H9 (cell line): ENCODE data around the gene MEIOSIN. TPM values are rescaled to one million over a fixed set of nuclear protein-coding genes. Genes with fewer than 3 reads are reported as not detected.

Experiments used
- DNase-seq: peaks from one replicate; pipeline ENCODE4 v3.0.0-alpha.2; 2017
- H2AFZ ChIP-seq: one replicate; pipeline ENCODE4 v1.6.1; 2013; ENCODE audit warnings: mild to moderate bottlenecking, low read length, control low read depth, moderate library complexity
- H2AK5ac ChIP-seq: 2 replicates; pipeline ENCODE4 v1.6.1; 2013; ENCODE audit warnings: low read length, control low read depth, mixed read lengths; ENCODE audit not compliant: insufficient read length
- H2BK120ac ChIP-seq: one replicate; pipeline ENCODE4 v1.6.1; 2013; ENCODE audit warnings: low read depth, mild to moderate bottlenecking, low read length, control low read depth, inconsistent platforms; ENCODE audit not compliant: poor library complexity, severe bottlenecking
- H2BK12ac ChIP-seq: 2 replicates; pipeline ENCODE4 v1.6.1; 2013; ENCODE audit warnings: low read length, control low read depth, mixed read lengths, low read depth; ENCODE audit not compliant: insufficient read length
- H2BK15ac ChIP-seq: 2 replicates; pipeline ENCODE4 v1.6.1; 2013; ENCODE audit warnings: low read depth, low read length, control low read depth
- H2BK20ac ChIP-seq: one replicate; pipeline ENCODE4 v1.6.1; 2013; ENCODE audit warnings: low read depth, mild to moderate bottlenecking, low read length, control low read depth, inconsistent platforms; ENCODE audit not compliant: poor library complexity, severe bottlenecking
- H2BK5ac ChIP-seq: 2 replicates; pipeline ENCODE4 v1.6.1; 2013; ENCODE audit warnings: low read length, control low read depth, mixed read lengths; ENCODE audit not compliant: insufficient read length
- H3K14ac ChIP-seq: 2 replicates; pipeline ENCODE4 v1.6.1; 2013; ENCODE audit warnings: low read length, control low read depth; ENCODE audit not compliant: insufficient read depth
- H3K18ac ChIP-seq: 2 replicates; pipeline ENCODE4 v1.6.1; 2013; ENCODE audit warnings: low read depth, mild to moderate bottlenecking, mixed read lengths, low read length, control low read depth; ENCODE audit not compliant: insufficient read length
- H3K23ac ChIP-seq: 2 replicates; pipeline ENCODE4 v1.6.1; 2013; ENCODE audit warnings: low read length, control low read depth, mixed read lengths, low read depth; ENCODE audit not compliant: insufficient read length
- H3K23me2 ChIP-seq: 2 replicates; pipeline ENCODE4 v1.6.1; 2013; ENCODE audit warnings: low read depth, mild to moderate bottlenecking, mixed read lengths, low read length, control low read depth; ENCODE audit not compliant: insufficient read length, poor library complexity, severe bottlenecking
- H3K27ac ChIP-seq: 2 replicates; pipeline ENCODE4 v1.5.1; 2013; ENCODE audit warnings: low read length, control low read depth, mixed read lengths, low read depth; ENCODE audit not compliant: insufficient read length
- H3K27me3 ChIP-seq: 2 replicates; pipeline ENCODE4 v1.6.1; 2013; ENCODE audit warnings: low read length, control low read depth, inconsistent platforms; ENCODE audit not compliant: insufficient read depth
- H3K4ac ChIP-seq: 2 replicates; pipeline ENCODE4 v1.6.1; 2013; ENCODE audit warnings: low read depth, mild to moderate bottlenecking, control low read depth, inconsistent platforms, low read length, moderate library complexity
- H3K4me1 ChIP-seq: 2 replicates; pipeline ENCODE4 v1.6.1; 2013; ENCODE audit warnings: low read length, control low read depth, inconsistent platforms; ENCODE audit not compliant: insufficient read depth
- H3K4me2 ChIP-seq: 2 replicates; pipeline ENCODE4 v1.6.1; 2013; ENCODE audit warnings: low read length, control low read depth, mixed read lengths; ENCODE audit not compliant: insufficient read length, insufficient read depth
- H3K56ac ChIP-seq: 2 replicates; pipeline ENCODE4 v1.6.1; 2013; ENCODE audit warnings: low read depth, mild to moderate bottlenecking, mixed read lengths, low read length, control low read depth; ENCODE audit not compliant: insufficient read length
- H3K79me1 ChIP-seq: 2 replicates; pipeline ENCODE4 v1.6.1; 2013; ENCODE audit warnings: low read depth, mild to moderate bottlenecking, moderate library complexity, low read length, control low read depth, inconsistent platforms; ENCODE audit not compliant: insufficient read depth, poor library complexity, severe bottlenecking
- H3K79me2 ChIP-seq: 2 replicates; pipeline ENCODE4 v1.6.1; 2013; ENCODE audit warnings: low read length, control low read depth, inconsistent platforms; ENCODE audit not compliant: insufficient read depth
- H3K9ac ChIP-seq: 2 replicates; pipeline ENCODE4 v1.6.1; 2013; ENCODE audit warnings: low read length, control low read depth, mixed read lengths; ENCODE audit not compliant: insufficient read length; ENCODE audit errors: extremely low read depth
- H3K9me3 ChIP-seq: one replicate; pipeline ENCODE4 v1.6.1; 2013; ENCODE audit warnings: low read depth, low read length, inconsistent platforms; ENCODE audit not compliant: control insufficient read depth
- H3T11ph ChIP-seq: one replicate; pipeline ENCODE4 v1.6.1; 2013; ENCODE audit warnings: mild to moderate bottlenecking, low read length, control low read depth, inconsistent platforms
- H4K20me1 ChIP-seq: one replicate; pipeline ENCODE4 v1.6.1; 2013; ENCODE audit not compliant: control insufficient read depth, insufficient read length, insufficient read depth
- H4K5ac ChIP-seq: 2 replicates; pipeline ENCODE4 v1.6.1; 2013; ENCODE audit warnings: low read depth, mild to moderate bottlenecking, mixed read lengths, low read length, control low read depth; ENCODE audit not compliant: insufficient read length
- H4K8ac ChIP-seq: replicated peaks from 2 replicates; pipeline ENCODE4 v1.6.1; 2013; ENCODE audit warnings: low read length, control low read depth, mixed read lengths, low read depth; ENCODE audit not compliant: insufficient read length
- H4K91ac ChIP-seq: 2 replicates; pipeline ENCODE4 v1.6.1; 2013; ENCODE audit warnings: low read depth, mild to moderate bottlenecking, moderate library complexity, mixed read lengths, low read length, control low read depth; ENCODE audit not compliant: insufficient read length
- H3K27ac Mint-ChIP-seq, 3 experiments: 2 replicates in 2 of 3; 3 replicates in 1 of 3; pipeline ENCODE4 v1.8.0; 2020 to 2021; ENCODE audit warnings: mixed read lengths in 3 of 3, mild to moderate bottlenecking in 1 of 3, moderate library complexity in 1 of 3
- H3K27me3 Mint-ChIP-seq: 2 replicates; pipeline ENCODE4 v1.8.0; 2021; ENCODE audit warnings: low read depth, mild to moderate bottlenecking, moderate library complexity, mixed read lengths
- H3K36me3 Mint-ChIP-seq, 3 experiments: 2 replicates in 2 of 3; 3 replicates in 1 of 3; pipeline ENCODE4 v1.8.0; 2020 to 2021; ENCODE audit warnings: low read depth in 3 of 3, mixed read lengths in 3 of 3; ENCODE audit not compliant: insufficient read depth in 1 of 3
- H3K4me1 Mint-ChIP-seq, 2 experiments: 2 replicates each; pipeline ENCODE4 v1.8.0; 2020; ENCODE audit warnings: mixed read lengths in 2 of 2
- H3K4me3 Mint-ChIP-seq, 2 experiments: 2 replicates in 1 of 2; 3 replicates in 1 of 2; pipeline ENCODE4 v1.8.0; 2020 to 2021; ENCODE audit warnings: mild to moderate bottlenecking in 2 of 2, mixed read lengths in 2 of 2, moderate library complexity in 1 of 2
- H3K9me3 Mint-ChIP-seq, 2 experiments: 2 replicates in 1 of 2; 3 replicates in 1 of 2; pipeline ENCODE4 v1.8.0; 2020; ENCODE audit warnings: mild to moderate bottlenecking in 2 of 2, mixed read lengths in 2 of 2, moderate library complexity in 1 of 2
- WGBS: extraction: QIAGEN DNeasy Blood & Tissue Kit; methylation state at CpG from one replicate; pipeline ENCODE4 v1.1.7; 2013; ENCODE audit warnings: missing lambda C conversion rate, low lambda C conversion rate, mixed read lengths; ENCODE audit not compliant: insufficient read length; ENCODE audit errors: extremely low coverage; 5-methylcytosine and 5-hydroxymethylcytosine counted together
- total RNA-seq: library from RNA; stranded (reverse); gene quantifications from 2 replicates; pipeline ENCODE4 v1.2.1, GENCODE V29; 2021
- TF ChIP-seq, protein P1 (sequence below): fragments of 200-600 bp; sonication (generic); conservative IDR thresholded peaks from 3 replicates; pipeline ENCODE4 v1.8.0; 2021; ENCODE audit warnings: antibody characterized with exemption, mild to moderate bottlenecking

Gene MEIOSIN
- total RNA-seq, 1 experiment from 2014 or later, result not detected

DNA sequence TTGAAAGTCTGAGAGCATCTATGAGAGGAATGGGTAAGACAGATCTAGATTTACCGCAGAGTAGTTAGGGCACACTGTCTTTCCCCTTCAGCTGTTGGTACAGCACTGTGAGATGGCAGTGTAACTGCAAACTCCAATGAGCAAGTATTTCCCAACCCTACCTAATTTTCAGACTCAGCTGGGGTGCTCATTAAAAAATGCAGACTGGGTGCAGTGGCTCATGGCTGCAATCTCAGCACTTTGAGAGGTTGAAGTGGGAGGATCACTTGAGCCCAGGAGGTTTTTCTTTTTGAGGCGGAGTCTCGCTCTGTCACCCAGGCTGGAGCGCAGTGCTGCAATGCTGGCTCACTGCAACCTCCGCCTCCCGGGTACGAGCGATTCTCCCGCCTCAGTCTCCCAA lies 28.1 kb upstream of the MEIOSIN start:
- Histone ChIP-seq H2BK120ac (no peak overlapping the region), H3T11ph (no peak overlapping the region), H4K5ac (no peak overlapping the region), H3K23me2 (no peaks in the 10 kb centered on the region), H2BK5ac (no peak overlapping the region), H3K79me1 (no peaks in the 10 kb centered on the region), H3K27ac (no peak overlapping the region), H3K4me2 (no peak overlapping the region), H4K8ac (no peak overlapping the region), H3K23ac (no peak overlapping the region), H3K4ac (no peak overlapping the region), H3K56ac (no peak overlapping the region), H3K18ac (no peak overlapping the region), H3K4me1 (no peaks in the 10 kb centered on the region), H2BK15ac (no peak overlapping the region), H3K9me3 (no peaks in the 10 kb centered on the region), H4K91ac (no peak overlapping the region), H3K9ac (no peak overlapping the region), H3K79me2 (no peaks in the 10 kb centered on the region), H2BK20ac (no peak overlapping the region), H2AFZ (no peak overlapping the region), H2AK5ac (no peak overlapping the region), H4K20me1 (no peaks in the 10 kb centered on the region), H3K27me3 (no peaks in the 10 kb centered on the region), H3K14ac (no peak overlapping the region), H2BK12ac (no peak overlapping the region)
- WGBS, result no CpG with 5 or more reads among the region's 9 CpGs
- no peaks in the 10 kb centered on the region for H3K9me3 Mint-ChIP-seq
- DNase-seq, result no peak
- no peak overlapping the region for H3K4me3 Mint-ChIP-seq
- H3K27ac Mint-ChIP-seq, result peak overlapping the region in 1 of 3 experiments; percentile 58; a peak in 2 of 7 replicates
- H3K4me1 Mint-ChIP-seq, result no peaks in the 10 kb centered on the region
- TF ChIP-seq, protein P1, sequence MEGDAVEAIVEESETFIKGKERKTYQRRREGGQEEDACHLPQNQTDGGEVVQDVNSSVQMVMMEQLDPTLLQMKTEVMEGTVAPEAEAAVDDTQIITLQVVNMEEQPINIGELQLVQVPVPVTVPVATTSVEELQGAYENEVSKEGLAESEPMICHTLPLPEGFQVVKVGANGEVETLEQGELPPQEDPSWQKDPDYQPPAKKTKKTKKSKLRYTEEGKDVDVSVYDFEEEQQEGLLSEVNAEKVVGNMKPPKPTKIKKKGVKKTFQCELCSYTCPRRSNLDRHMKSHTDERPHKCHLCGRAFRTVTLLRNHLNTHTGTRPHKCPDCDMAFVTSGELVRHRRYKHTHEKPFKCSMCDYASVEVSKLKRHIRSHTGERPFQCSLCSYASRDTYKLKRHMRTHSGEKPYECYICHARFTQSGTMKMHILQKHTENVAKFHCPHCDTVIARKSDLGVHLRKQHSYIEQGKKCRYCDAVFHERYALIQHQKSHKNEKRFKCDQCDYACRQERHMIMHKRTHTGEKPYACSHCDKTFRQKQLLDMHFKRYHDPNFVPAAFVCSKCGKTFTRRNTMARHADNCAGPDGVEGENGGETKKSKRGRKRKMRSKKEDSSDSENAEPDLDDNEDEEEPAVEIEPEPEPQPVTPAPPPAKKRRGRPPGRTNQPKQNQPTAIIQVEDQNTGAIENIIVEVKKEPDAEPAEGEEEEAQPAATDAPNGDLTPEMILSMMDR, result no peak
- no peaks in the 10 kb centered on the region for H3K27me3 Mint-ChIP-seq
- peaks cover 19 to 38% (median 30%) of the 10 kb centered on the region in 3 experiments; a peak in 6 of 7 replicates for H3K36me3 Mint-ChIP-seq
